ENCODE data around the gene RTP3. TPM values are rescaled to one million over a fixed set of nuclear protein-coding genes. Genes with fewer than 3 reads are reported as not detected.

Gene RTP3
- total RNA-seq, 1 donor from 2014 or later, result not detected

GRCh38 chr3:46503200-46503874, 5.6 kb downstream of the RTP3 start:
- DNase-seq (ENCODE audit: low read depth), result no peak
- FAIRE-seq, result no peak

GRCh38 chr3:46504789-46505188, 7.0 kb downstream of the RTP3 start:
- no peak for TF ChIP-seq CTCF (IDR thresholded peaks at IDR 0.05; ENCODE audit: insufficient read depth, low read length, severe bottlenecking)
- DNase-seq (ENCODE audit: low read depth), result no peak
- Histone ChIP-seq H3K27me3 (ENCODE audit: control insufficient read depth, insufficient read depth, low read length) (no peaks in the 10 kb centered on the region), H3K36me3 (ENCODE audit: control insufficient read depth, insufficient read depth, low read length) (no peaks in the 10 kb centered on the region), H3K4me3 (ENCODE audit: low read depth, low read length) (no peak overlapping the region)
- no peak for FAIRE-seq

More at GRCh38 chr3:46503200-46503874, 5.6 kb downstream of the RTP3 start:
- Histone ChIP-seq H3K4me3 (ENCODE audit: low read depth, low read length) (no peak overlapping the region), H3K36me3 (ENCODE audit: control insufficient read depth, insufficient read depth, low read length) (no peaks in the 10 kb centered on the region), H3K27me3 (ENCODE audit: control insufficient read depth, insufficient read depth, low read length) (no peaks in the 10 kb centered on the region)
- no peak for TF ChIP-seq CTCF (IDR thresholded peaks at IDR 0.05; ENCODE audit: insufficient read depth, low read length, severe bottlenecking)

- TF ChIP-seq CTCF (IDR thresholded peaks at IDR 0.05; ENCODE audit: insufficient read depth, low read length, severe bottlenecking), result no peak
- FAIRE-seq, result no peak
- Histone ChIP-seq H3K4me3 (ENCODE audit: low read depth, low read length) (no peak overlapping the region), H3K27me3 (ENCODE audit: control insufficient read depth, insufficient read depth, low read length) (no peaks in the 10 kb centered on the region), H3K36me3 (ENCODE audit: control insufficient read depth, insufficient read depth, low read length) (no peaks in the 10 kb centered on the region)
- DNase-seq (ENCODE audit: low read depth), result no peak
Measured at GRCh38 chr3:46505953-46506352, 8.2 kb downstream of the RTP3 start.

GRCh38 chr3:46506526-46506925, 8.8 kb downstream of the RTP3 start:
- FAIRE-seq, result no peak
- Histone ChIP-seq H3K4me3 (ENCODE audit: low read depth, low read length) (no peak overlapping the region), H3K36me3 (ENCODE audit: control insufficient read depth, insufficient read depth, low read length) (no peaks in the 10 kb centered on the region), H3K27me3 (ENCODE audit: control insufficient read depth, insufficient read depth, low read length) (no peaks in the 10 kb centered on the region)
- DNase-seq (ENCODE audit: low read depth), result no peak
- TF ChIP-seq CTCF (IDR thresholded peaks at IDR 0.05; ENCODE audit: insufficient read depth, low read length, severe bottlenecking), result no peak

- H3K4me3 ChIP-seq (ENCODE audit: low read depth, low read length), result no peak overlapping the region
- H3K27me3 ChIP-seq (ENCODE audit: control insufficient read depth, insufficient read depth, low read length), result no peaks in the 10 kb centered on the region
- FAIRE-seq, result no peak
- H3K36me3 ChIP-seq (ENCODE audit: control insufficient read depth, insufficient read depth, low read length), result no peaks in the 10 kb centered on the region
- DNase-seq (ENCODE audit: low read depth), result no peak
- no peak for TF ChIP-seq CTCF (IDR thresholded peaks at IDR 0.05; ENCODE audit: insufficient read depth, low read length, severe bottlenecking)
Measured at GRCh38 chr3:46508850-46509591, 11.2 kb downstream of the RTP3 start.
